Right lobe of liver (tissue), 6 donors: Measurements from ENCODE around the gene SCAF11. TPM values are rescaled to one million over a fixed set of nuclear protein-coding genes. Genes with fewer than 3 reads are reported as not detected.

Experiments
- ATAC-seq, 4 donors: fragments of 200-7000 bp; cut with Tn5 transposase; one replicate each; pipeline ENCODE4 v1.9.1; 2020; ENCODE audit warnings: mild to moderate bottlenecking in 4 of 4, moderate library complexity in 4 of 4
- DNase-seq, 3 donors: peaks; one replicate each; pipeline ENCODE4 v3.0.0-alpha.2; 2020
- H3K27ac ChIP-seq, 3 donors: fragments of 200-600 bp; one replicate each; pipeline ENCODE4 v1.8.0; 2022
- H3K27me3 ChIP-seq, 2 donors: fragments of 200-600 bp; one replicate each; pipeline ENCODE4 v1.8.0; 2022
- H3K36me3 ChIP-seq, 4 donors: fragments of 200-600 bp; sonication (generic) in 1 of 4; one replicate each; pipeline versions ENCODE4 v1.5.1 to v1.8.0; 2017 to 2022; ENCODE audit warnings: control low read depth in 1 of 4
- H3K4me1 ChIP-seq, 4 donors: fragments of 200-600 bp; sonication (generic) in 1 of 4; one replicate each; pipeline versions ENCODE4 v1.5.1 to v1.8.0; 2017 to 2022; ENCODE audit warnings: control low read depth in 1 of 4
- H3K4me3 ChIP-seq, 3 donors: fragments of 200-600 bp; one replicate each; pipeline ENCODE4 v1.8.0; 2022
- H3K9me3 ChIP-seq, 4 donors: fragments of 200-600 bp; sonication (generic) in 1 of 4; one replicate each; pipeline versions ENCODE4 v1.5.1 to v1.8.0; 2017 to 2022; ENCODE audit warnings: control low read depth in 1 of 4
- POLR2A ChIP-seq: fragments of 450-650 bp; IDR thresholded peaks from one replicate; pipeline ENCODE4 v1.6.1; 2017; ENCODE audit warnings: antibody characterized with exemption, mild to moderate bottlenecking
- WGBS: methylation state at CpG from one replicate; pipeline ENCODE4 v1.1.6; 2018; ENCODE audit warnings: low coverage, low lambda C conversion rate; ENCODE audit not compliant: insufficient coverage; ENCODE audit errors: missing lambda C conversion rate; 5-methylcytosine and 5-hydroxymethylcytosine counted together
- intact Hi-C, 2 donors: fragments of 100-400 bp; cut with DNase I; formaldehyde crosslinking; loops; one replicate each; pipeline versions ENCODE4 v1.11.2 to v1.14.1; 2022
- total RNA-seq, 6 experiments: library from RNA; depleted of rRNA in 2 of 6; stranded (reverse); fragments of >200 nt in 2 of 6; fragmentation: NEBNext Ultra II Directional in 3 of 6; extraction: Animal tissue kit (Norgen Biotek cat#: 25700) in 3 of 6; gene quantifications; one replicate each; pipeline versions ENCODE4 v1.1.0 to v1.2.4, GENCODE V29; 2016 to 2023
- TF ChIP-seq, protein P1 (sequence below), 4 donors: fragments of 200-600 bp in 3 of 4; fragments of 450-650 bp in 1 of 4; IDR thresholded peaks; one replicate each; pipeline versions ENCODE4 v1.5.1 to v1.8.0; 2016 to 2022; ENCODE audit warnings: antibody characterized with exemption in 4 of 4, mild to moderate bottlenecking in 2 of 4
- donor health status: DM: no; HTN: yes; CAD: no.
- donor health status: DM: no; HTN: no; CAD: no.
- donor health status: DM: no; HTN: no; CAD: no.
- donor health status: DM: no; HTN: yes; CAD: no.
- donor health status: DM: no; HTN: yes; CAD: no.

Gene SCAF11
- total RNA-seq, 6 experiments from 2014 or later, result 43.2 to 72.1 (median 61.4) TPM

DNA sequence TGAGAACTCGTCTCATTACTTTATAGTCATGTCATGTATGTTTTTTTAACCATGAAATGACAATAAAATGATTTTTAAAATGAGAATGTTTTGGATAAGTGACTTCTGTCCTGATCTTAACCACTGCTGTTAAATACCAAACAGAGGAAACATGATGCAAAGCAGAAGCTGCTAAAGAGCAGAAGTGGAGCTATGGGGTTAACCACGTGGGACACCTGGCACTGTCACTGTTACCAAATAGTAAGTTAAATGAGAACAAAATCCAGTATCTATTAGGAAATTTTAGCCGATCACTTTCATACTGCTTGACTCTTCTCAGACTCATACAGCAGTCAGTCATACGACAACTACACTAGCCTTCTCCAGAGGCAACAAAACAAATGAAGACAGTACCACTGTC is 82.4 kb downstream of the SCAF11 start:
- TF ChIP-seq POLR2A, result no peak
- TF ChIP-seq, protein P1, sequence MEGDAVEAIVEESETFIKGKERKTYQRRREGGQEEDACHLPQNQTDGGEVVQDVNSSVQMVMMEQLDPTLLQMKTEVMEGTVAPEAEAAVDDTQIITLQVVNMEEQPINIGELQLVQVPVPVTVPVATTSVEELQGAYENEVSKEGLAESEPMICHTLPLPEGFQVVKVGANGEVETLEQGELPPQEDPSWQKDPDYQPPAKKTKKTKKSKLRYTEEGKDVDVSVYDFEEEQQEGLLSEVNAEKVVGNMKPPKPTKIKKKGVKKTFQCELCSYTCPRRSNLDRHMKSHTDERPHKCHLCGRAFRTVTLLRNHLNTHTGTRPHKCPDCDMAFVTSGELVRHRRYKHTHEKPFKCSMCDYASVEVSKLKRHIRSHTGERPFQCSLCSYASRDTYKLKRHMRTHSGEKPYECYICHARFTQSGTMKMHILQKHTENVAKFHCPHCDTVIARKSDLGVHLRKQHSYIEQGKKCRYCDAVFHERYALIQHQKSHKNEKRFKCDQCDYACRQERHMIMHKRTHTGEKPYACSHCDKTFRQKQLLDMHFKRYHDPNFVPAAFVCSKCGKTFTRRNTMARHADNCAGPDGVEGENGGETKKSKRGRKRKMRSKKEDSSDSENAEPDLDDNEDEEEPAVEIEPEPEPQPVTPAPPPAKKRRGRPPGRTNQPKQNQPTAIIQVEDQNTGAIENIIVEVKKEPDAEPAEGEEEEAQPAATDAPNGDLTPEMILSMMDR (IDR thresholded peaks at IDR 0.05), result no peak
- H3K27ac ChIP-seq, result no peak overlapping the region
- peak; percentile 26 to 75 (median 38) for ATAC-seq

DNA sequence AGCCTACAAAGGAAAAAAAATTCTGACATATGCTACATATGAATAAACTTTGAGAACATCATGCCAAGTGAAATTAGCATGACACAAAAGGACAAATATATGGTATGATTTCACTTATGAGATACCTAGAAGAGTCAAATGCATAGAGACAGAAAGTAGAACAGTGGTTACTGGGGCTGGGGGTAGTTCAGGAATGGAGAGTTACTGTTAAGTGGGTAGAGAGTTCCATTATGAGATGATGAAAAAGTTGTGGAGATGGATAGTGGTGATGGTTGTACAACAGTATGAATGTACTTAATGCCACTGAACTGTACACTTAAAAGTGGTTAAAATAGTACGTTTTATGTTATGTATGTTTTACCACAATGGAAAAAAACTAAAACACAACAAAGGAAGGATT is 92.3 kb downstream of the SCAF11 start:
- 87% methylated on average over 1 of the region's 1 CpG for WGBS
- TF ChIP-seq POLR2A, result no peak
- TF ChIP-seq, protein P1 (IDR thresholded peaks at IDR 0.05), result no peak

More for the DNA sequence above, 82.4 kb downstream of the SCAF11 start:
- WGBS, result 47% methylated on average over 4 of the region's 4 CpGs
- Histone ChIP-seq H3K4me3 (no peak overlapping the region), H3K4me1 (no peaks in the 10 kb centered on the region), H3K27me3 (no peaks in the 10 kb centered on the region), H3K9me3 (no peaks in the 10 kb centered on the region), H3K36me3 (peaks cover 0 to 7% (median 0%) of the 10 kb centered on the region in 4 donors)
- no peak for DNase-seq
- intact Hi-C loops, result no loop called here

DNA sequence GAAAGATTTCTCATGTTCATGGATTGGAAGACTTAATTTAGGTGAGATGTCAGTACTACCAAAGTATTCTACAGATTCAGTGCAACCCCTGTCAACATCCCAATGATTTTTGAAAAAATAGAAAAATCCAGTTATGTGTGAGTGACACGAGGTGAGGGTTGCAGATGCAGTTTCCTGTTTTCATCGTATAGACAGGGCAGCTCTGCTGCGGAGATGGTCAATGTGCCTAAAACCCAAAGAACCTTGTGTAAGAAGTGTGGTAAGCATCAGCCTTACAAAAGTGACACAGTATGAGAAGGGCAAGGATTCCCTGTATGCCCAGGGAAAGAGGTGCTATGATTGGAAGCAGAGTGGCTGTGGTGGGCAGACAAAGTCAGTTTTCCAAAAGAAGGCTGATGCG is 94.4 kb downstream of the SCAF11 start:
- no peaks in the 10 kb centered on the region for H3K27me3 ChIP-seq
- no peaks in the 10 kb centered on the region for H3K4me1 ChIP-seq
- H3K4me3 ChIP-seq, result no peak overlapping the region
- DNase-seq (no peak), ATAC-seq (no peak)
- peaks cover 0 to 26% (median 10%) of the 10 kb centered on the region in 4 donors for H3K36me3 ChIP-seq
- intact Hi-C loops, result no loop called here
- 82% methylated on average over 3 of the region's 4 CpGs for WGBS
- TF ChIP-seq, protein P1 (IDR thresholded peaks at IDR 0.05), result no peak
- no peak for TF ChIP-seq POLR2A
- H3K9me3 ChIP-seq, result no peaks in the 10 kb centered on the region
- H3K27ac ChIP-seq, result no peak overlapping the region

More for the DNA sequence above, 92.3 kb downstream of the SCAF11 start:
- intact Hi-C loops, result no loop called here
- Histone ChIP-seq H3K27me3 (no peaks in the 10 kb centered on the region), H3K27ac (no peak overlapping the region), H3K4me3 (no peak overlapping the region), H3K9me3 (no peaks in the 10 kb centered on the region), H3K36me3 (peaks cover 0 to 15% (median 9%) of the 10 kb centered on the region in 4 donors), H3K4me1 (no peaks in the 10 kb centered on the region)
- DNase-seq, result no peak
- ATAC-seq, result no peak

DNA sequence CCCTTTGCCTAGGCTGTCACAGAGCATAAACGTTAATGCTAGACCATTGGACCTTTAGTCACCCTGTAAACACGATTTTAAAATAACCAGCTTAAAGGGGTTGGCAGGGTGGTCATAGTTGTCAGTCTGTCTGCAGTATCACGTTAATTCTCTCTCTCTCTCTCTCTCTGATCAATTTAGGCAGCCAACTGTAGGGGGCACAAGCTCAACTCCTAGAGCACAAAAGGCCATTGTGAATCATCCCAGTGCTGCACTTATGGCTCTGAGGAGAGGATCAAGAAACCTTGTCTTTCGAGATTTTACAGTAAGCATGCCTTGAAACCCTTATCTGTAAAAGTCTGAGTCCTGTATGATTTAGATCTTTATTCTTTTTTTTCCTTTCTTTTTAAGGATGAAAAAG is 97.1 kb downstream of the SCAF11 start:
- no peak for DNase-seq
- no peak for TF ChIP-seq POLR2A
- TF ChIP-seq, protein P1 (IDR thresholded peaks at IDR 0.05), result peak in 2 of 4 donors; percentile 6 to 10
- WGBS, result 65% methylated on average over 4 of the region's 4 CpGs
- Histone ChIP-seq H3K27ac (no peak overlapping the region), H3K36me3 (peaks cover 0 to 26% (median 7%) of the 10 kb centered on the region in 4 donors), H3K27me3 (no peaks in the 10 kb centered on the region), H3K4me1 (no peaks in the 10 kb centered on the region), H3K9me3 (no peaks in the 10 kb centered on the region), H3K4me3 (no peak overlapping the region)
- ATAC-seq, result no peak
- intact Hi-C loops, result no loop called here

DNA sequence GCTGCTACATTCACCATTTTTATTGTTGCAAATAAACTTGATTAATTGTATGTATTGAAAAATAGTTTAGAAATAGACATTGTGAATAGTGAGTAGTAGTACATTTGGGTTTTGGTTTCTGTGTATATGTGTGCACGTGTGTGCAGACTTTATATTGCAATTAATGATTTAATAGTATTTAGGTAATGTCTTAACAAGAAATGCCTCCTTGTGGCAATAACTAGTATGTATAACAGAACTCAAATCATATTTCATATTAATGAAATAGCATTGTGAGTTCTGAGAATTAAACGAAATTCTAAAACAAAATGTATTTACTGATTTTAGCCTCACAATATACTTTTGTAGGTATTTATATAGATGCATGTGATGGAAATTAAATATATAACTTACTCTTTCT is 100.1 kb downstream of the SCAF11 start:
- 95% methylated on average over 2 of the region's 2 CpGs for WGBS
- intact Hi-C loops, result no loop called here
- H3K36me3 ChIP-seq, result peaks cover 0 to 22% (median 4%) of the 10 kb centered on the region in 4 donors

More for the DNA sequence above, 100.1 kb downstream of the SCAF11 start:
- TF ChIP-seq, protein P1 (IDR thresholded peaks at IDR 0.05), result no peak
- Histone ChIP-seq H3K4me1 (no peaks in the 10 kb centered on the region), H3K27me3 (no peaks in the 10 kb centered on the region), H3K4me3 (no peak overlapping the region), H3K27ac (no peak overlapping the region), H3K9me3 (no peaks in the 10 kb centered on the region)
- no peak for ATAC-seq
- no peak for DNase-seq
